ENCODE measurements around the gene LBHD1.

LBHD1 gene

DNA sequence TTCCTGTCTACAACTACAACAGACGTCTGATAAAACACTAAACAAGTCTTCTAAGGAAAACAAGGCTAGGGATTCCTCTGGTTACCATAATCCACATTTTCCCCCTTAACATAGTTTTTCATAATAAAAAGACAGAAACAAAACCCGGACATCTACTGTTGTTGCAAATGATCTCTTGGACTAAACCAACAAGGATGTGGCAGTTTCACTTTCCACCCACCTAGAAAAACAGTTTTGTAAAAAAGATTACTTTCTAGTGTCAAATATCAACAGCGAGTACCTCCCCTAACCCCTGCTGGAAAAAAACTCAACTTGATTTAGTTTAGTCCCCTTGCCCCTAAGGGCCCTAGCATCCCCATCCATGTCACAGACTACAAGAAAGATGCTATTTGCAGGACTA, 40.8 kb upstream of the LBHD1 start:
- Histone ChIP-seq H3K79me2 (ENCODE audit: insufficient read depth, low read length) (peaks cover 44% of the 10 kb centered on the region), H2AFZ (ENCODE audit: low read length) (no peak overlapping the region), H4K20me1 (ENCODE audit: insufficient read depth, low read length, poor library complexity, severe bottlenecking) (peaks cover 53% of the 10 kb centered on the region), H3F3A (ENCODE audit: low read depth) (peaks cover 7% of the 10 kb centered on the region; the same call in 1 of the 2 replicates), H3K9me3 (ENCODE audit: insufficient read depth, low read depth, low read length) (no peaks in the 10 kb centered on the region), H3K9me2 (replicated peaks; ENCODE audit: low read depth, low read length) (no peaks in the 10 kb centered on the region), H3K9ac (ENCODE audit: low read depth, low read length, poor library complexity, severe bottlenecking) (no peak overlapping the region), H3K4me3 (ENCODE audit: low read length, poor library complexity, severe bottlenecking) (no peak overlapping the region), H3K36me3 (ENCODE audit: insufficient read depth, low read length) (peaks cover 89% of the 10 kb centered on the region), H3K27me3 (ENCODE audit: insufficient read depth, low read length, poor library complexity, severe bottlenecking) (no peaks in the 10 kb centered on the region), H3K4me1 (ENCODE audit: insufficient read depth, low read length, poor library complexity, severe bottlenecking) (peaks cover 3% of the 10 kb centered on the region), H3K4me2 (ENCODE audit: low read depth, low read length, poor library complexity, severe bottlenecking) (no peak overlapping the region)
- no peak for TF ChIP-seq EZH2phosphoT487 (IDR thresholded peaks at IDR 0.05; ENCODE audit: borderline replicate concordance)
- no peak for TF ChIP-seq CTCF (conservative IDR thresholded peaks at IDR 0.05; ENCODE audit: low read length)

GRCh38 chr11:62712276-62712812, 40.3 kb upstream of the LBHD1 start:
- Histone ChIP-seq H4K20me1 (ENCODE audit: insufficient read depth, low read length, poor library complexity, severe bottlenecking) (peaks cover 48% of the 10 kb centered on the region), H3K4me2 (ENCODE audit: low read depth, low read length, poor library complexity, severe bottlenecking) (no peak overlapping the region), H3K36me3 (ENCODE audit: insufficient read depth, low read length) (peaks cover 89% of the 10 kb centered on the region), H3K9me2 (replicated peaks; ENCODE audit: low read depth, low read length) (no peaks in the 10 kb centered on the region), H3K9ac (ENCODE audit: low read depth, low read length, poor library complexity, severe bottlenecking) (no peak overlapping the region), H3K4me1 (ENCODE audit: insufficient read depth, low read length, poor library complexity, severe bottlenecking) (no peaks in the 10 kb centered on the region), H3K4me3 (ENCODE audit: low read length, poor library complexity, severe bottlenecking) (no peak overlapping the region), H3K79me2 (ENCODE audit: insufficient read depth, low read length) (peaks cover 39% of the 10 kb centered on the region), H3K27me3 (ENCODE audit: insufficient read depth, low read length, poor library complexity, severe bottlenecking) (no peaks in the 10 kb centered on the region), H2AFZ (ENCODE audit: low read length) (no peak overlapping the region), H3K9me3 (ENCODE audit: insufficient read depth, low read depth, low read length) (no peaks in the 10 kb centered on the region), H3F3A (ENCODE audit: low read depth) (peaks cover 7% of the 10 kb centered on the region; the same call in 1 of the 2 replicates)
- TF ChIP-seq CTCF (conservative IDR thresholded peaks at IDR 0.05; ENCODE audit: low read length) = no peak
- TF ChIP-seq EZH2phosphoT487 (IDR thresholded peaks at IDR 0.05; ENCODE audit: borderline replicate concordance) = no peak

DNA sequence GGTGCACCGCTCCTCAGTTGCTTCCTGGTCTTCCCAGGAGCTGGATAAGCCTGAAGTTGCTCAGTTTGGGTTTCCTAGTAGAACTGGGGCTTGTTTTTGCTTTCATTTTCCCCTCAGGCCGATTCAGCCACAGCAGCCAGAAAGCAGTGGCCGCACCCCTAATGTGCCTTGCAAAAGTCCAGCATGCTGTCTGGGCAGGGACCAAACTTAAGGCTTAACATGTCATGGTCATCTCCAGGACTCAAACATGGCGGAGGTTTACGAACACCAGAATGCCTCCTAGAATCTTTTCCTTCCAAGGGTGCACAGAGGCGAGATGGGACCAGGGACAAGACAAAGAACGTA, 37.9 kb upstream of the LBHD1 start:
- Histone ChIP-seq H4K20me1 (ENCODE audit: insufficient read depth, low read length, poor library complexity, severe bottlenecking) (peaks cover 31% of the 10 kb centered on the region), H3F3A (ENCODE audit: low read depth) (peaks cover 12% of the 10 kb centered on the region), H3K4me3 (ENCODE audit: low read length, poor library complexity, severe bottlenecking) (no peak overlapping the region), H3K4me2 (ENCODE audit: low read depth, low read length, poor library complexity, severe bottlenecking) (no peak overlapping the region), H3K79me2 (ENCODE audit: insufficient read depth, low read length) (peaks cover 17% of the 10 kb centered on the region; the same call in 1 of the 2 replicates), H3K9ac (ENCODE audit: low read depth, low read length, poor library complexity, severe bottlenecking) (no peak overlapping the region), H2AFZ (ENCODE audit: low read length) (no peak overlapping the region), H3K27me3 (ENCODE audit: insufficient read depth, low read length, poor library complexity, severe bottlenecking) (no peaks in the 10 kb centered on the region), H3K9me3 (ENCODE audit: insufficient read depth, low read depth, low read length) (no peaks in the 10 kb centered on the region), H3K36me3 (ENCODE audit: insufficient read depth, low read length) (peaks cover 67% of the 10 kb centered on the region), H3K4me1 (ENCODE audit: insufficient read depth, low read length, poor library complexity, severe bottlenecking) (peaks cover 10% of the 10 kb centered on the region), H3K9me2 (replicated peaks; ENCODE audit: low read depth, low read length) (no peaks in the 10 kb centered on the region)
- no peak for TF ChIP-seq EZH2phosphoT487 (IDR thresholded peaks at IDR 0.05; ENCODE audit: borderline replicate concordance)
- no peak for TF ChIP-seq CTCF (conservative IDR thresholded peaks at IDR 0.05; ENCODE audit: low read length)

Data from Loucy (cell line).